SU-DHL-6 (cell line): ENCODE measurements around the gene SLC22A5.

ENCODE experiments used
- H2AFZ ChIP-seq: fragments of 200-600 bp; sonication (generic); 2 replicates; pipeline ENCODE4 v1.6.1; 2014; ENCODE audit warnings: low read depth, mild to moderate bottlenecking, moderate library complexity, mixed read lengths, antibody characterized with exemption, low read length; ENCODE audit not compliant: severe bottlenecking
- H3F3A ChIP-seq: fragments of 200-600 bp; shearing (Covaris generic); 2 replicates; pipeline ENCODE4 v1.6.0; 2016; ENCODE audit warnings: antibody characterized with exemption, mild to moderate bottlenecking; ENCODE audit not compliant: insufficient read depth
- H3K27ac ChIP-seq: fragments of 200-600 bp; sonication (generic); 2 replicates; pipeline ENCODE4 v1.5.1; 2016; ENCODE audit warnings: low read depth, mild to moderate bottlenecking, low read length, moderate library complexity, mixed read lengths
- H3K27me3 ChIP-seq: fragments of 200-600 bp; sonication (generic), shearing (Covaris generic); 2 replicates; pipeline ENCODE4 v1.6.0; 2014; ENCODE audit warnings: mild to moderate bottlenecking, low read length
- H3K36me3 ChIP-seq: fragments of 200-600 bp; sonication (generic); 2 replicates; pipeline ENCODE4 v1.6.1; 2014; ENCODE audit warnings: mild to moderate bottlenecking, low read length, mixed read lengths
- H3K4me2 ChIP-seq: fragments of 300-600, 200-600 bp; shearing (Covaris generic), sonication (generic); 2 replicates; pipeline ENCODE4 v1.6.0; 2014; ENCODE audit warnings: low read length, low read depth, mild to moderate bottlenecking; ENCODE audit not compliant: poor library complexity, severe bottlenecking
- H3K4me3 ChIP-seq: fragments of 200-600 bp; sonication (generic); 2 replicates; pipeline ENCODE4 v1.5.1; 2014; ENCODE audit warnings: antibody characterized with exemption, low read length, mild to moderate bottlenecking, mixed read lengths; ENCODE audit not compliant: insufficient read depth, poor library complexity, severe bottlenecking
- H3K79me2 ChIP-seq: fragments of 200-600 bp; sonication (generic); 2 replicates; pipeline ENCODE4 v1.6.1; 2014; ENCODE audit warnings: mild to moderate bottlenecking, low read length, moderate library complexity; ENCODE audit not compliant: insufficient read depth
- H3K9ac ChIP-seq: fragments of 200-600 bp; sonication (generic); 2 replicates; pipeline ENCODE4 v1.7.0; 2014; ENCODE audit warnings: mild to moderate bottlenecking, low read length
- H3K9me2 ChIP-seq: fragments of 200-600 bp; sonication (generic); replicated peaks from 2 replicates; pipeline ENCODE4 v1.6.1; 2014; ENCODE audit warnings: low read length; ENCODE audit not compliant: insufficient read depth
- H3K9me3 ChIP-seq: fragments of 200-600 bp; sonication (generic); 2 replicates; pipeline ENCODE4 v1.6.1; 2014; ENCODE audit warnings: low read length, mixed read lengths; ENCODE audit not compliant: insufficient read depth
- H4K20me1 ChIP-seq: fragments of 200-600 bp; sonication (generic); 2 replicates; pipeline ENCODE4 v1.6.1; 2014; ENCODE audit warnings: low read depth, mild to moderate bottlenecking, antibody characterized with exemption, low read length, moderate library complexity, mixed read lengths
- EZH2phosphoT487 ChIP-seq: fragments of 200-600 bp; sonication (generic), shearing (Covaris generic); conservative IDR thresholded peaks from 2 replicates; pipeline ENCODE4 v1.6.1; 2018; ENCODE audit warnings: mild to moderate bottlenecking, antibody characterized with exemption, low read length, moderate library complexity, mixed read lengths
- TF ChIP-seq, protein P1 (sequence below): fragments of 200-600 bp; sonication (generic); IDR thresholded peaks from one replicate; pipeline ENCODE4 v1.5.1; 2017; ENCODE audit warnings: antibody characterized with exemption, mild to moderate bottlenecking, low read length, moderate library complexity; ENCODE audit not compliant: insufficient read depth, poor library complexity, severe bottlenecking

Gene SLC22A5

DNA sequence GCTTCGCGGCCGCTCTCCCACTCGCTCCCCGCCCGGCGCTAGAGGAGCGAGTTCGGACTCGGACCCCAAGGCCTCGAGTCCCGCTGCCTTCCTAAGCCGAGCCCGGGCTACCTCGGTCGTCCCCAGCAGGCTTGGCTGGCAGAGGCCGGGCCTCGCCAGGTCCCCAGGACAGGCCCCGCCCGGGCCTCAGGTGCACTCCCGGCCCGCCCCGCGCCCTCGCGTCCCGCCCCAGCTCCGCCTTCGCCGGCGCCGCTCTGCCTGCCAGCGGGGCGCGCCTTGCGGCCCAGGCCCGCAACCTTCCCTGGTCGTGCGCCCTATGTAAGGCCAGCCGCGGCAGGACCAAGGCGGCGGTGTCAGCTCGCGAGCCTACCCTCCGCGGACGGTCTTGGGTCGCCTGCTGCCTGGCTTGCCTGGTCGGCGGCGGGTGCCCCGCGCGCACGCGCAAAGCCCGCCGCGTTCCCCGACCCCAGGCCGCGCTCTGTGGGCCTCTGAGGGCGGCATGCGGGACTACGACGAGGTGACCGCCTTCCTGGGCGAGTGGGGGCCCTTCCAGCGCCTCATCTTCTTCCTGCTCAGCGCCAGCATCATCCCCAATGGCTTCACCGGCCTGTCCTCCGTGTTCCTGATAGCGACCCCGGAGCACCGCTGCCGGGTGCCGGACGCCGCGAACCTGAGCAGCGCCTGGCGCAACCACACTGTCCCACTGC is at the start of gene SLC22A5:
Gene SLC22A5, plus strand, starts transcription at position 237 of the 707 bp plus-strand sequence. Its CDS starts 263 bp downstream, at position 500.
- Histone ChIP-seq H3K27me3 (no peaks in the 10 kb centered on the region), H2AFZ (peak within 1 kb of the TSS; percentile 90), H4K20me1 (no peaks in the 10 kb centered on the region), H3K4me2 (peak within 1 kb of the TSS; percentile 67), H3K4me3 (peak within 1 kb of the TSS; percentile 62), H3K9me3 (no peaks in the 10 kb centered on the region), H3K36me3 (no peaks in the 10 kb centered on the region), H3K27ac (no peak within 1 kb of the TSS), H3F3A (no peaks in the 10 kb centered on the region), H3K9me2 (no peaks in the 10 kb centered on the region), H3K79me2 (no peaks in the 10 kb centered on the region), H3K9ac (peak within 1 kb of the TSS; percentile 48)
- no peak for TF ChIP-seq EZH2phosphoT487
- TF ChIP-seq, protein P1, sequence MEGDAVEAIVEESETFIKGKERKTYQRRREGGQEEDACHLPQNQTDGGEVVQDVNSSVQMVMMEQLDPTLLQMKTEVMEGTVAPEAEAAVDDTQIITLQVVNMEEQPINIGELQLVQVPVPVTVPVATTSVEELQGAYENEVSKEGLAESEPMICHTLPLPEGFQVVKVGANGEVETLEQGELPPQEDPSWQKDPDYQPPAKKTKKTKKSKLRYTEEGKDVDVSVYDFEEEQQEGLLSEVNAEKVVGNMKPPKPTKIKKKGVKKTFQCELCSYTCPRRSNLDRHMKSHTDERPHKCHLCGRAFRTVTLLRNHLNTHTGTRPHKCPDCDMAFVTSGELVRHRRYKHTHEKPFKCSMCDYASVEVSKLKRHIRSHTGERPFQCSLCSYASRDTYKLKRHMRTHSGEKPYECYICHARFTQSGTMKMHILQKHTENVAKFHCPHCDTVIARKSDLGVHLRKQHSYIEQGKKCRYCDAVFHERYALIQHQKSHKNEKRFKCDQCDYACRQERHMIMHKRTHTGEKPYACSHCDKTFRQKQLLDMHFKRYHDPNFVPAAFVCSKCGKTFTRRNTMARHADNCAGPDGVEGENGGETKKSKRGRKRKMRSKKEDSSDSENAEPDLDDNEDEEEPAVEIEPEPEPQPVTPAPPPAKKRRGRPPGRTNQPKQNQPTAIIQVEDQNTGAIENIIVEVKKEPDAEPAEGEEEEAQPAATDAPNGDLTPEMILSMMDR, result no peak

DNA sequence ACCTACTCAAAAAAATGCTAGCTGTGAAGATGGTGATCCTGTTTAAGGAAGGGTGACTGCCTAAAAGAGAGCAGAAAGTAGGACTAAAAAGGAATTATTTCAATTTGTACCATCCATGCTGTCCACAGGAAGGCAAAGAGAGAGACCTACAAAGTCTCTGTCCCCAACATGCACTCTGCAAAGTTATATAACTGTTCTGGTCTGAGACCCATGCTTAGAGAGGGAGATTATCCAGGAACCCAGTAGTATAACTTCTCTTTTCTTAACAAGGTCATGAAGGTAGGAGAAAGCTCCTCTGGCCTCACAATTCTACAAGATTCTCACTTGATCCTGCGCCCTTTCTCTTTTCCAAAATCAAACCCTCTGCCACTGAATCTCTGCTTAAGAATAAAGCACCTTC is 49.5 kb upstream of the SLC22A5 start:
- TF ChIP-seq, protein P1, result no peak
- TF ChIP-seq EZH2phosphoT487, result no peak
- no peaks in the 10 kb centered on the region for H3F3A ChIP-seq

DNA sequence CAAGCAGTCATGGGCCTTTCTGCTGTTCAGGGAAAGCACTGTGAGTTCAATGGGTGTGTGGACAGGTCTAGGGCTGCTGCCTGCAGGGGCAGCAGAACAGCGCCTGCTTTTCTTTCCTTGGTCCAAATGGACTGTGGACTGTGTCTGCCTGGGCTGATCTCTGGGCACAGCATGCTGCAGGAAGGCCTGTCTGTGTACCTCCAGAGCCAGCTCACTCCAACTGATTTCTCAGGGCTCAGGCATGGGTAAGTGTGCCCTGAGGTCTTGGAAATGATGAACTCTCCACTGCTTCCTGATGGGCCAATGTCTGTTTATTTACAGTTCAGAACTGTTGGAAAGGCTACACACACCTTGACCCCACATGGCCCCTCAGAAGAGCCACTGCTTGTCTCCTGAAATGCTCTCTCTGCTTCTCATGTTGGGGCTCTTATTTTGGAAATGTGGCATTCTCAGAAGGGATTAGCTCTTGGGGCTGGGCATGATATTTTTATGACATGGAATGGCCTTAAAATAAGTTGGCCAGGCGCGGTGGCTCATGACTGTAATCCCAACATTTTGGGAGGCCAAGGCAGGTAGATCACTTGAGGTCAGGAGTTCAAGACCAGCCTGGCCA is 48.3 kb upstream of the SLC22A5 start:
- Histone ChIP-seq H3K9me2 (no peaks in the 10 kb centered on the region), H3F3A (no peaks in the 10 kb centered on the region), H3K9me3 (no peaks in the 10 kb centered on the region), H2AFZ (no peak overlapping the region), H3K9ac (no peak overlapping the region), H3K4me2 (no peak overlapping the region), H3K27me3 (no peaks in the 10 kb centered on the region; the same call in 1 of the 2 replicates), H3K4me3 (no peak overlapping the region), H3K27ac (no peak overlapping the region), H3K36me3 (no peaks in the 10 kb centered on the region), H3K79me2 (no peaks in the 10 kb centered on the region), H4K20me1 (no peaks in the 10 kb centered on the region)
- TF ChIP-seq, protein P1, result no peak
- TF ChIP-seq EZH2phosphoT487, result no peak

More for the DNA sequence above, 49.5 kb upstream of the SLC22A5 start:
- H3K27ac ChIP-seq, result no peak overlapping the region
- no peak overlapping the region for H2AFZ ChIP-seq
- no peaks in the 10 kb centered on the region for H3K9me3 ChIP-seq
- no peak overlapping the region for H3K4me3 ChIP-seq
- no peak overlapping the region for H3K4me2 ChIP-seq
- no peaks in the 10 kb centered on the region for H3K79me2 ChIP-seq
- no peak overlapping the region for H3K9ac ChIP-seq
- H4K20me1 ChIP-seq, result no peaks in the 10 kb centered on the region
- H3K9me2 ChIP-seq, result no peaks in the 10 kb centered on the region
- H3K36me3 ChIP-seq, result no peaks in the 10 kb centered on the region
- no peaks in the 10 kb centered on the region; the same call in 1 of the 2 replicates for H3K27me3 ChIP-seq
